Hepatocyte (in vitro differentiated cells): Measurements from ENCODE around the gene WNT7A.

ENCODE experiments used
- EZH2phosphoT487 ChIP-seq: fragments of 200-600 bp; sonication (generic); IDR thresholded peaks from one replicate; pipeline ENCODE4 v1.6.1; 2018; ENCODE audit warnings: antibody characterized with exemption, mild to moderate bottlenecking, low read depth, moderate library complexity; ENCODE audit not compliant: unreplicated experiment, severe bottlenecking
- TF ChIP-seq, protein P1 (sequence below): fragments of 200-600 bp; sonication (generic); IDR thresholded peaks from 2 replicates; pipeline ENCODE4 v1.5.1; 2016; ENCODE audit warnings: antibody characterized with exemption, mild to moderate bottlenecking; ENCODE audit not compliant: poor library complexity

DNA sequence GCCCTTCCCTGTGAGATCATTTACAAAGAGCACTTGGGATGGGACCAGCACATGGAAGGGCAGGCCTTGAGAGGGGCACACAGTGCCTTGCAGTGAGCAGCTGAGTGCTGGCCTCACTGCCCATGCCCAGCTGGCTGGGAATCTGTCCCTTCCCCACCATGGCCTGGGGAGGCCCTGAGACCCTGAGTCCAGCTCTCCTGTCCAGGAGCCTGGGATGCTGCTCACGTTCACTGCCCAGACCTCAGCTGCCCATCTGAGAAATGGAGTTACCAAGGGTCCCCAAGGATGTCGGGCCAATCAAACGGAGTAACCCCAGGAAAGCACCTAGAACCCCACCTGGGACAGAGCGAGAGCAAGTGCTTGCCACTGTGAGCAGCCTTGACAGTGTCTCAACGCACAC, 35.6 kb downstream of the WNT7A start:
- TF ChIP-seq, protein P1, sequence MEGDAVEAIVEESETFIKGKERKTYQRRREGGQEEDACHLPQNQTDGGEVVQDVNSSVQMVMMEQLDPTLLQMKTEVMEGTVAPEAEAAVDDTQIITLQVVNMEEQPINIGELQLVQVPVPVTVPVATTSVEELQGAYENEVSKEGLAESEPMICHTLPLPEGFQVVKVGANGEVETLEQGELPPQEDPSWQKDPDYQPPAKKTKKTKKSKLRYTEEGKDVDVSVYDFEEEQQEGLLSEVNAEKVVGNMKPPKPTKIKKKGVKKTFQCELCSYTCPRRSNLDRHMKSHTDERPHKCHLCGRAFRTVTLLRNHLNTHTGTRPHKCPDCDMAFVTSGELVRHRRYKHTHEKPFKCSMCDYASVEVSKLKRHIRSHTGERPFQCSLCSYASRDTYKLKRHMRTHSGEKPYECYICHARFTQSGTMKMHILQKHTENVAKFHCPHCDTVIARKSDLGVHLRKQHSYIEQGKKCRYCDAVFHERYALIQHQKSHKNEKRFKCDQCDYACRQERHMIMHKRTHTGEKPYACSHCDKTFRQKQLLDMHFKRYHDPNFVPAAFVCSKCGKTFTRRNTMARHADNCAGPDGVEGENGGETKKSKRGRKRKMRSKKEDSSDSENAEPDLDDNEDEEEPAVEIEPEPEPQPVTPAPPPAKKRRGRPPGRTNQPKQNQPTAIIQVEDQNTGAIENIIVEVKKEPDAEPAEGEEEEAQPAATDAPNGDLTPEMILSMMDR, result no peak
- TF ChIP-seq EZH2phosphoT487, result no peak
